ENCODE results near the gene GPR27.
A peak's percentile ranks its signal among the peaks of the same experiment; 100 is the strongest.

GRCh38 chr3:71753701-71754609 is at the start of gene GPR27:
- TF ChIP-seq CTCF (IDR thresholded peaks at IDR 0.05; ENCODE audit: insufficient read depth, low read length): no peak
- peak; percentile 75; the same call in 1 of the 2 replicates for TF ChIP-seq POLR2AphosphoS5 (IDR thresholded peaks at IDR 0.05; ENCODE audit: low read depth)
- peak; percentile 36 for TF ChIP-seq REST (IDR thresholded peaks at IDR 0.05; ENCODE audit: insufficient replicate concordance, low read depth)
